Adrenal gland (tissue), 5 donors: ENCODE data around the gene TMEM132C.

Source experiments
- CTCF ChIP-seq, 6 experiments: fragments of 450-650 bp in 4 of 6; fragments of 200-600 bp in 2 of 6; sonication (generic) in 1 of 6; IDR thresholded peaks; 1 replicate in 5 of 6; 2 replicates in 1 of 6; pipeline versions ENCODE4 v1.5.1 to v1.8.0; 2016 to 2021; ENCODE audit warnings: antibody characterized with exemption in 6 of 6, mild to moderate bottlenecking in 2 of 6, moderate library complexity in 1 of 6
- POLR2A ChIP-seq, 2 donors: fragments of 450-650 bp; IDR thresholded peaks; one replicate each; pipeline ENCODE4 v1.6.1; 2017; ENCODE audit warnings: antibody characterized with exemption in 2 of 2, mild to moderate bottlenecking in 2 of 2, moderate library complexity in 1 of 2
- donor health status: DM: no; HTN: no; CAD: no.

- TF ChIP-seq CTCF (IDR thresholded peaks at IDR 0.05) (no peak), POLR2A (IDR thresholded peaks at IDR 0.05) (no peak)
These were observed 38.4 kb downstream of the TMEM132C start for GRCh38 chr12:128305336-128305892.
